ENCODE results near the gene SUSD3. TPM values are rescaled to one million over a fixed set of nuclear protein-coding genes. Genes with fewer than 3 reads are reported as not detected.

SUSD3 gene
- total and polyA plus RNA-seq, 10 of the 15 experiments (the other 5 are each of a cell fraction or from before 2014, with no cell fraction given) = 2.5 to 92.0 (median 31.1) TPM

DNA sequence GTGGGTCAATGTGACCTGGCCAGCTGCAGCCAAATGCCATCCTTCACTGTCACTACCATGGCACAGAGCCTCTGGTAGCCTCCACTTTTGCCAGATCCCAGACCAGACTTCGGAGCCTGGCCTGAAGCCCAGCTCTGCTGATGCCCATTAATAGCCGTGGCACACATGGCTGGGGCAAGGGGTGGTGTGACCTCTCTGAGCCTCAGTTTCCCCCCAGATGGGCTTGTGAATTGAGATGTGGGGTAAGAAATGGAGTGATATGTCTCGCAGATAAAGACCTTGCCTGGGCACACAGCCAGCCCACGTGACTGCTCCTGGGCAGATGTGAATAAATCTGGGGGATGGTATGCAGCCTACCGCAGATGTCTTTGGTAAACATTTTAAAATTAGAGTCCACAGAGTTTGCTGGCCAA is 13.9 kb downstream of the SUSD3 start (continued):
- no peak for TF ChIP-seq KAT2A (conservative IDR thresholded peaks at IDR 0.05; ENCODE audit: control insufficient read depth, low read depth, low read length)
- no peak for TF ChIP-seq MXI1 (IDR thresholded peaks at IDR 0.05; ENCODE audit: low read depth, low read length)
- TF ChIP-seq, protein P1, sequence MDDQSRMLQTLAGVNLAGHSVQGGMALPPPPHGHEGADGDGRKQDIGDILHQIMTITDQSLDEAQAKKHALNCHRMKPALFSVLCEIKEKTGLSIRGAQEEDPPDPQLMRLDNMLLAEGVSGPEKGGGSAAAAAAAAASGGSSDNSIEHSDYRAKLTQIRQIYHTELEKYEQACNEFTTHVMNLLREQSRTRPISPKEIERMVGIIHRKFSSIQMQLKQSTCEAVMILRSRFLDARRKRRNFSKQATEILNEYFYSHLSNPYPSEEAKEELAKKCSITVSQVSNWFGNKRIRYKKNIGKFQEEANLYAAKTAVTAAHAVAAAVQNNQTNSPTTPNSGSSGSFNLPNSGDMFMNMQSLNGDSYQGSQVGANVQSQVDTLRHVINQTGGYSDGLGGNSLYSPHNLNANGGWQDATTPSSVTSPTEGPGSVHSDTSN (IDR thresholded peaks at IDR 0.05; ENCODE audit: insufficient replicate concordance, low read depth, low read length) = no peak
- TF ChIP-seq, protein P2, sequence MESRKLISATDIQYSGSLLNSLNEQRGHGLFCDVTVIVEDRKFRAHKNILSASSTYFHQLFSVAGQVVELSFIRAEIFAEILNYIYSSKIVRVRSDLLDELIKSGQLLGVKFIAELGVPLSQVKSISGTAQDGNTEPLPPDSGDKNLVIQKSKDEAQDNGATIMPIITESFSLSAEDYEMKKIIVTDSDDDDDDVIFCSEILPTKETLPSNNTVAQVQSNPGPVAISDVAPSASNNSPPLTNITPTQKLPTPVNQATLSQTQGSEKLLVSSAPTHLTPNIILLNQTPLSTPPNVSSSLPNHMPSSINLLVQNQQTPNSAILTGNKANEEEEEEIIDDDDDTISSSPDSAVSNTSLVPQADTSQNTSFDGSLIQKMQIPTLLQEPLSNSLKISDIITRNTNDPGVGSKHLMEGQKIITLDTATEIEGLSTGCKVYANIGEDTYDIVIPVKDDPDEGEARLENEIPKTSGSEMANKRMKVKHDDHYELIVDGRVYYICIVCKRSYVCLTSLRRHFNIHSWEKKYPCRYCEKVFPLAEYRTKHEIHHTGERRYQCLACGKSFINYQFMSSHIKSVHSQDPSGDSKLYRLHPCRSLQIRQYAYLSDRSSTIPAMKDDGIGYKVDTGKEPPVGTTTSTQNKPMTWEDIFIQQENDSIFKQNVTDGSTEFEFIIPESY (IDR thresholded peaks at IDR 0.05) = no peak

DNA sequence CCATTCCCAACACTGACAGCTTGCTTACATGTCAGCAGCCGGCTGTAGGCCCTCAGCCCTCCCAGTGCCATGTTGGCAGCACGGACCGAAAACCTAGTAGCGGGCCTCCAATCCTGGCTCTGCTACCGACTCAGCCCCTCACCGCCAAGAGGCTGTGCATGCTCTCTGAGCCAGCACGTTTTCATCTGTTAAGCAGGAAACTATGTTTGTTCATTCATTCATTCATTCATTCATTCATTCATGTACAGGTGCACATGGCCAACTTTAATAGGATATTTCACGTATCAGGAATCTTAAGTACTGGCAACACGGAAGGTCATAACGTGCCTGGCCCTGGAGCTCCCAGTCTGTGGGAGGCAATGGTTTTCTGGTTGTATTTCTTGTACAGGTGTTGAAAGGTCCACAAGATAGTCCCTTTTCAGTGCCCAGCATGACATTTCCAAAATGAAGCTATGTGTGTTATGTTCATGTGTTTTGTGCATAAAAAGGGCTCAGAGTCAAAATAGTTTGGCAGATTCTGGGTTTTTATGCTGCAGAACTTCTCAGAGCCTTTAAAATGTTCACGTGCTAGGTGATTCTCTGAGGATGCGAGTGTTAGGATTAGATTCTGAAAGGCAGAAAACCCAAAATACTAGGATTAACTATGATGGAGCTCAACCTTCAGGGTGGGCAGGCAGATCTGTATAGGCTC is 17.7 kb downstream of the SUSD3 start:
- TF ChIP-seq EED (IDR thresholded peaks at IDR 0.05; ENCODE audit: low read depth) = no peak
- peak; percentile 87 for TF ChIP-seq ZNF24 (IDR thresholded peaks at IDR 0.05)

More for the DNA sequence above, 17.7 kb downstream of the SUSD3 start:
- in situ Hi-C loops (cut with MboI) (no loop called here), intact Hi-C loops (cut with micrococcal nuclease; ENCODE audit: unreplicated experiment) (no loop called here)
- no peak overlapping the region for H3K27ac ChIP-seq (ENCODE audit: control insufficient read depth, insufficient read depth)
- no peak overlapping the region for H3K4me2 ChIP-seq (ENCODE audit: control insufficient read depth, insufficient read depth)
- WGBS (ENCODE audit: insufficient coverage, insufficient replicate concordance, low lambda C conversion rate, missing lambda C conversion rate) = 90% methylated on average over 12 of the region's 12 CpGs
- no peak overlapping the region for H2AFZ ChIP-seq (ENCODE audit: control insufficient read depth, low read depth, low read length)
- no peaks in the 10 kb centered on the region for H3K79me2 ChIP-seq (ENCODE audit: control insufficient read depth, insufficient read depth, low read length)
- no peaks in the 10 kb centered on the region for H4K20me1 ChIP-seq (ENCODE audit: control insufficient read depth, insufficient read depth)
- FAIRE-seq (no peak), ATAC-seq (no peak), DNase-seq (ENCODE audit: low read depth, low spot score) (no peak)
- ChIA-PET SMC1A (ENCODE audit: uncharacterized antibody, unreplicated experiment) (interaction anchor here (0.9 to 1.5 kb wide), 2 partner anchors 8 to 73 kb away, joined by 3 to 4 read pairs; no protein-coding TSS in a partner anchor), POLR2A (interaction anchor here (0.7 kb wide), 1 partner anchor 19 kb away, joined by 3 read pairs; no protein-coding TSS in a partner anchor), RAD21 (ENCODE audit: unreplicated experiment) (no interaction called here), CTCF (interaction anchor here (0.5 to 0.7 kb wide), 2 partner anchors 58 to 265 kb away, joined by 3 read pairs; no protein-coding TSS in a partner anchor)
- H3K9me3 ChIP-seq (replicated peaks; ENCODE audit: control insufficient read depth, insufficient read depth, low read length) = no peaks in the 10 kb centered on the region
- H3K9ac ChIP-seq (ENCODE audit: control insufficient read depth, insufficient read depth, low read length) = no peak overlapping the region
- BruUV-seq (replicated peaks) = no TSS peak
- no peak overlapping the region for H3K4me3 ChIP-seq
- H3K36me3 ChIP-seq (ENCODE audit: control insufficient read depth in 2 of 2, insufficient read depth in 2 of 2, low read length in 1 of 2) = peaks cover 3% of the 10 kb centered on the region in 2 experiments; a peak in 3 of 4 replicates
- H3K27me3 ChIP-seq (replicated peaks in 1 of 2; ENCODE audit: control insufficient read depth in 2 of 2, insufficient read depth in 2 of 2, low read length in 1 of 2) = no peaks in the 10 kb centered on the region
- no peaks in the 10 kb centered on the region for H3K4me1 ChIP-seq (ENCODE audit: control insufficient read depth, insufficient read depth, low read length)
